WTC11 (cell line): ENCODE data around the gene APCDD1. TPM values are rescaled to one million over a fixed set of nuclear protein-coding genes. Genes with fewer than 3 reads are reported as not detected.

Source experiments
- ATAC-seq: fragments of 200-7000 bp; cut with Tn5 transposase; 2 replicates; pipeline ENCODE4 v1.10.0; 2021; ENCODE audit warnings: mild to moderate bottlenecking, moderate library complexity
- Bru-seq: library from RNA; stranded (reverse); fragments of 400-500 nt; gene quantifications from one replicate; lab custom pipeline; 2021; lab: Mats Ljungman, UMichigan
- CTCF ChIA-PET: fragments of 300-600 bp; sonication (Branson Sonifier 250); formaldehyde crosslinking; loops from one replicate; lab custom pipeline; 2021; ENCODE audit warnings: antibody characterized with exemption; lab: Charles Lee
- POLR2A ChIA-PET: fragments of 350-600 bp; sonication (Branson Sonifier 250); formaldehyde crosslinking; loops from one replicate; lab custom pipeline; 2021; ENCODE audit warnings: antibody characterized with exemption; lab: Charles Lee
- DNase-seq: peaks from one replicate; pipeline ENCODE4 v3.0.0; 2021; ENCODE audit warnings: low spot score
- H3K27ac Mint-ChIP-seq: 2 replicates; pipeline ENCODE4 v1.8.0; 2021; ENCODE audit warnings: mixed read lengths
- H3K27me3 Mint-ChIP-seq: 2 replicates; pipeline ENCODE4 v1.8.0; 2021; ENCODE audit warnings: low read depth, mild to moderate bottlenecking, moderate library complexity, mixed read lengths
- H3K36me3 Mint-ChIP-seq: 2 replicates; pipeline ENCODE4 v1.8.0; 2021; ENCODE audit warnings: mixed read lengths
- H3K4me1 Mint-ChIP-seq: 2 replicates; pipeline ENCODE4 v1.8.0; 2022; ENCODE audit warnings: mixed read lengths
- H3K4me3 Mint-ChIP-seq: 2 replicates; pipeline ENCODE4 v1.8.0; 2021; ENCODE audit warnings: mild to moderate bottlenecking, moderate library complexity, mixed read lengths
- H3K9me3 Mint-ChIP-seq: 2 replicates; pipeline ENCODE4 v1.8.0; 2021; ENCODE audit warnings: mixed read lengths
- ARID4B ChIP-seq: sonication (generic); formaldehyde crosslinking; IDR thresholded peaks from 2 replicates; pipeline ENCODE4 v1.8.0; 2023; ENCODE audit warnings: missing genetic modification reagents, mild to moderate bottlenecking, borderline replicate concordance
- ATF6 ChIP-seq: sonication (generic); formaldehyde crosslinking; IDR thresholded peaks from 2 replicates; pipeline ENCODE4 v1.8.1; 2023; ENCODE audit warnings: mild to moderate bottlenecking, missing genetic modification reagents
- ELF4 ChIP-seq: sonication (generic); formaldehyde crosslinking; IDR thresholded peaks from 2 replicates; pipeline ENCODE4 v1.8.1; 2022; ENCODE audit warnings: low read depth, mild to moderate bottlenecking, moderate library complexity, missing genetic modification reagents
- FOXJ3 ChIP-seq: sonication (generic); formaldehyde crosslinking; IDR thresholded peaks from 2 replicates; pipeline ENCODE4 v1.9.0; 2021; ENCODE audit warnings: missing genetic modification reagents, mild to moderate bottlenecking, borderline replicate concordance
- FOXK1 ChIP-seq: sonication (generic); formaldehyde crosslinking; IDR thresholded peaks from 2 replicates; pipeline ENCODE4 v1.8.0; 2022; ENCODE audit warnings: mild to moderate bottlenecking, moderate library complexity, missing genetic modification reagents
- GRHL2 ChIP-seq: fragments of 250-450 bp; sonication (Bioruptor Pico); IDR thresholded peaks from 2 replicates; pipeline ENCODE4 v1.8.0; 2022; ENCODE audit warnings: mild to moderate bottlenecking, moderate library complexity; ENCODE audit not compliant: insufficient replicate concordance, severe bottlenecking
- JUN ChIP-seq: sonication (generic); formaldehyde crosslinking; IDR thresholded peaks from 2 replicates; pipeline ENCODE4 v1.8.0; 2023; ENCODE audit warnings: mild to moderate bottlenecking, missing genetic modification reagents
- MLX ChIP-seq: sonication (generic); formaldehyde crosslinking; IDR thresholded peaks from 2 replicates; pipeline ENCODE4 v1.8.1; 2023; ENCODE audit warnings: mild to moderate bottlenecking, missing genetic modification reagents, moderate library complexity
- NFATC4 ChIP-seq: fragments of 250-450 bp; sonication (Bioruptor Pico); IDR thresholded peaks from 2 replicates; pipeline ENCODE4 v1.9.0; 2021; ENCODE audit warnings: mild to moderate bottlenecking
- NFE2L1 ChIP-seq: sonication (generic); formaldehyde crosslinking; IDR thresholded peaks from 2 replicates; pipeline ENCODE4 v1.8.1; 2023; ENCODE audit warnings: missing genetic modification reagents
- RELA ChIP-seq: sonication (generic); formaldehyde crosslinking; IDR thresholded peaks from 2 replicates; pipeline ENCODE4 v1.8.1; 2022; ENCODE audit warnings: missing genetic modification reagents, mild to moderate bottlenecking, borderline replicate concordance
- SP1 ChIP-seq: sonication (generic); formaldehyde crosslinking; conservative IDR thresholded peaks from 2 replicates; pipeline ENCODE4 v1.8.1; 2022; ENCODE audit warnings: missing genetic modification reagents
- TP53 ChIP-seq: sonication (generic); formaldehyde crosslinking; IDR thresholded peaks from 2 replicates; pipeline ENCODE4 v1.8.1; 2023; ENCODE audit warnings: mild to moderate bottlenecking, missing genetic modification reagents
- ZNF263 ChIP-seq: sonication (generic); formaldehyde crosslinking; IDR thresholded peaks from 2 replicates; pipeline ENCODE4 v1.8.1; 2022; ENCODE audit warnings: low read depth, mild to moderate bottlenecking, moderate library complexity, missing genetic modification reagents
- ZNF317 ChIP-seq: sonication (generic); formaldehyde crosslinking; IDR thresholded peaks from 2 replicates; pipeline ENCODE4 v1.8.1; 2023; ENCODE audit warnings: low read depth, mild to moderate bottlenecking, moderate library complexity, missing genetic modification reagents, borderline replicate concordance
- ZNF396 ChIP-seq: fragments of 250-450 bp; sonication (Bioruptor Pico); IDR thresholded peaks from 2 replicates; pipeline ENCODE4 v1.8.0; 2021; ENCODE audit warnings: mild to moderate bottlenecking, moderate library complexity, borderline replicate concordance
- ZNF423 ChIP-seq: fragments of 250-450 bp; sonication (Bioruptor Pico); IDR thresholded peaks from 2 replicates; pipeline ENCODE4 v2.1.2; 2022; ENCODE audit warnings: mild to moderate bottlenecking, moderate library complexity
- long read RNA-seq, 3 experiments: library from RNA in 1 of 3; library from capped mRNA in 1 of 3; library from polyadenylated mRNA in 1 of 3; unstranded in 2 of 3; stranded (forward) in 1 of 3; transcript quantifications; one replicate each; pipeline ENCODE4 v2.0.0, GENCODE V29; 2021
- total RNA-seq: library from RNA; stranded (reverse); gene quantifications from 3 replicates; pipeline ENCODE4 v1.2.3, GENCODE V29; 2021
- TF ChIP-seq, protein P1 (sequence below): sonication (generic); formaldehyde crosslinking; IDR thresholded peaks from 2 replicates; pipeline ENCODE4 v1.8.0; 2023; ENCODE audit warnings: mild to moderate bottlenecking, missing genetic modification reagents
- TF ChIP-seq, protein P2 (sequence below): fragments of 250-450 bp; sonication (Bioruptor Pico); IDR thresholded peaks from 2 replicates; pipeline ENCODE4 v1.9.0; 2021; ENCODE audit warnings: moderate library complexity, mild to moderate bottlenecking, inconsistent platforms, borderline replicate concordance
- TF ChIP-seq, protein P3 (sequence below): sonication (generic); formaldehyde crosslinking; IDR thresholded peaks from 2 replicates; pipeline ENCODE4 v1.8.0; 2023; ENCODE audit warnings: missing genetic modification reagents

The APCDD1 gene
- total RNA-seq (5.3 to 7.1 TPM (median 5.5 TPM) in 3 replicates), Bru-seq, nascent RNA (percentile 63 among the genes with signal in this experiment)
- long read RNA-seq, experiment 1, transcript APCDD1-201 (5 exons, 3,809 nt), result major isoform, 19 of 22 reads
- long read RNA-seq, experiment 1, partial matches to known transcripts, result 2 of 22 reads
- long read RNA-seq, experiment 1, other reads (novel, unspliced or antisense), result 1 of 22 reads
- long read RNA-seq, experiment 2, partial matches to known transcripts, result 1 of 3 reads
- long read RNA-seq, experiment 2, other reads (novel, unspliced or antisense), result 0 of 3 reads
- long read RNA-seq, experiment 3, result 0 reads

DNA sequence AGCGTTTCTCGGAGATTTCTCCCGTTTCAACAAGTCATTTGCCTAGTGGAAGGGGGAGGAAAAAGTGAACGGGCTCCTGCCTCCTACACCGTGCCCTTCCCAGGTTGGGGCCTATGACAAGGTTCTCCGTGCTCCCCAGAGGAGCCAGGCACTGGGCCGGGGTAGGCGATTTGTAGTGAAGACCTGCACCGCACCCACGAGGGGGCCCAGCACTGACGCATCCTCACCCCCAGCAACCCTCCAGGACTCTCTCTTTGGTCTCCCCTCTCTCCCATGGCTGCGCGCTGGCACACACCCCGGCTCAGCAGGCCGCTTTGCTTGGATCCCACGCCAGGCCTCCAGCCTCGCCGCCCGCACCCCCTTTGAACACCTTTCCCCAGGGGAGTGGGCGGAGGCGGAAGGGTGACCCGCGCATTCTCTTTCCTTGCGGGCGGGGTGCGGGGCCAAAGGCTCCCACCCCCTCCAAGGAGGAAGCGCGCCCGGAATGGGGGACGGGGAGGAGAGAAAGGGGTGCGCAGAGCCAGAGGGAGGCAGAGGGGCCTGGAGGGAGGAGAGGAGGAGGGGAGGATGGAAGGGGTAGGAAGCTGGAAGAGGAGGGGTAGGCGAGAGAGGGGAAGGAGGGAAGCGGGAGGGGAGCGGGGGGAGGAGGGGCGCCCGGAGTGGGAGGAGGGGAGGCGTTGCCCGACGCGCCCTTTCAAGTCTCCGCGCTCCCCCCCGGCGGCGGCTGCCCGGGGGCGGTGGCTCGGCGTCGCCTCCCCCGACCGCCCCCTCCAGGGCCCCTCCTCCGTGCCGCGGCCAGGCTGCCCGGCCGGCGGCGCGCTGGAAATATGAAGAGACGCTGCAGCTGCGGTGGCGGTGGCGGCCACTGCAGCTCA lies at the start of gene APCDD1:
APCDD1 (plus strand) TSS at position 830 of the 875 bp plus-strand sequence. CDS start 347 bp downstream, outside the sequence.
- Mint-ChIP-seq H3K9me3 (no peaks in the 10 kb centered on the region), H3K36me3 (no peaks in the 10 kb centered on the region), H3K4me1 (peaks cover 19% of the 10 kb centered on the region), H3K27ac (no peak within 1 kb of the TSS), H3K4me3 (peak within 1 kb of the TSS; percentile 74), H3K27me3 (peaks cover 55% of the 10 kb centered on the region)
- DNase-seq (peak; percentile 70), ATAC-seq (peak; percentile 69)
- ChIA-PET CTCF (interaction anchor here (0.6 to 1.5 kb wide), 3 partner anchors 13 to 485 kb away, joined by 3 to 4 read pairs (median 4); no protein-coding TSS in a partner anchor), POLR2A (interaction anchor here (0.8 kb wide), 1 partner anchor 48 kb away, joined by 3 read pairs; no protein-coding TSS in a partner anchor)
- no peak for TF ChIP-seq ATF6 (CRISPR knock-in tag)
- 0 out of 2 replicates have a peak, but pooled peaks have one; percentile 42 for TF ChIP-seq ZNF423
- TF ChIP-seq ZNF263, result peak; percentile 89
- no peak for TF ChIP-seq JUN (CRISPR knock-in tag)
- 0 out of 2 replicates have a peak, but pooled peaks have one; percentile 18 for TF ChIP-seq SP1 (CRISPR knock-in tag)
- TF ChIP-seq, protein P1, sequence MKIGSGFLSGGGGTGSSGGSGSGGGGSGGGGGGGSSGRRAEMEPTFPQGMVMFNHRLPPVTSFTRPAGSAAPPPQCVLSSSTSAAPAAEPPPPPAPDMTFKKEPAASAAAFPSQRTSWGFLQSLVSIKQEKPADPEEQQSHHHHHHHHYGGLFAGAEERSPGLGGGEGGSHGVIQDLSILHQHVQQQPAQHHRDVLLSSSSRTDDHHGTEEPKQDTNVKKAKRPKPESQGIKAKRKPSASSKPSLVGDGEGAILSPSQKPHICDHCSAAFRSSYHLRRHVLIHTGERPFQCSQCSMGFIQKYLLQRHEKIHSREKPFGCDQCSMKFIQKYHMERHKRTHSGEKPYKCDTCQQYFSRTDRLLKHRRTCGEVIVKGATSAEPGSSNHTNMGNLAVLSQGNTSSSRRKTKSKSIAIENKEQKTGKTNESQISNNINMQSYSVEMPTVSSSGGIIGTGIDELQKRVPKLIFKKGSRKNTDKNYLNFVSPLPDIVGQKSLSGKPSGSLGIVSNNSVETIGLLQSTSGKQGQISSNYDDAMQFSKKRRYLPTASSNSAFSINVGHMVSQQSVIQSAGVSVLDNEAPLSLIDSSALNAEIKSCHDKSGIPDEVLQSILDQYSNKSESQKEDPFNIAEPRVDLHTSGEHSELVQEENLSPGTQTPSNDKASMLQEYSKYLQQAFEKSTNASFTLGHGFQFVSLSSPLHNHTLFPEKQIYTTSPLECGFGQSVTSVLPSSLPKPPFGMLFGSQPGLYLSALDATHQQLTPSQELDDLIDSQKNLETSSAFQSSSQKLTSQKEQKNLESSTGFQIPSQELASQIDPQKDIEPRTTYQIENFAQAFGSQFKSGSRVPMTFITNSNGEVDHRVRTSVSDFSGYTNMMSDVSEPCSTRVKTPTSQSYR (CRISPR knock-in tag), result peak; percentile 57; the same call in 1 of the 2 replicates

DNA sequence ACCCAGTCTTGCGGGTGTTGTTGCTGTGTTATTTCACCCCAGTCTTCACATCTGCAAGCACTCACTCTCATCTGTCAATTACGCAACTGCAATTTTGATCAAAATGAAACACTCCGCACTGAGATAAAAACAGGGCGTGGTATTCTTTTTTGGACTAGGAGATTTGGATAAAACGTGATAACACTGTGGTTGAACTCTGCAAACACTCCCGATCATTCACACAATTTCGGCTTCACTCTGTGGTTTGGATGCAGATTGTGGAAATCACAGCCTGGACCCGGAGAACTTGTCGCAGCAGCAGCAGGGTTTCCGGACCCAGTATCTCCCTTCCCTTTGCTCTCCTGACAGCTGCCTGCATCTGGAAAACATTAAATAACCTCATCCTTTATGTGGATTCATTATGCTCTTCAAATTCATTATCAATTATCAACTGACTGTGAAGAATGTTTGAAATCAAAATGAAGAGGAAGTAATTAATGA lies 49.4 kb upstream of the APCDD1 start:
- H3K4me3 Mint-ChIP-seq, result no peak overlapping the region
- no peak for TF ChIP-seq ZNF317
- no peak for TF ChIP-seq FOXJ3
- TF ChIP-seq, protein P2, sequence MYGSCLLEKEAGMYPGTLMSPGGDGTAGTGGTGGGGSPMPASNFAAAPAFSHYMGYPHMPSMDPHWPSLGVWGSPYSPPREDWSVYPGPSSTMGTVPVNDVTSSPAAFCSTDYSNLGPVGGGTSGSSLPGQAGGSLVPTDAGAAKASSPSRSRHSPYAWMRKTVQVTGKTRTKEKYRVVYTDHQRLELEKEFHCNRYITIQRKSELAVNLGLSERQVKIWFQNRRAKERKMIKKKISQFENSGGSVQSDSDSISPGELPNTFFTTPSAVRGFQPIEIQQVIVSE (CRISPR knock-in tag), result no peak
- TF ChIP-seq RELA, result no peak
- TF ChIP-seq ZNF396 (CRISPR knock-in tag), result no peak
- TF ChIP-seq TP53 (CRISPR knock-in tag), result no peak
- TF ChIP-seq NFE2L1 (CRISPR knock-in tag), result no peak
- TF ChIP-seq ARID4B (CRISPR knock-in tag), result no peak
- TF ChIP-seq JUN (CRISPR knock-in tag), result no peak
- TF ChIP-seq GRHL2 (CRISPR knock-in tag), result no peak
- TF ChIP-seq ELF4 (CRISPR knock-in tag), result no peak
- TF ChIP-seq NFATC4 (CRISPR knock-in tag), result no peak
- no peak for TF ChIP-seq FOXK1 (CRISPR knock-in tag)
- no peak for TF ChIP-seq MLX (CRISPR knock-in tag)
- TF ChIP-seq SP1 (CRISPR knock-in tag), result no peak
- TF ChIP-seq, protein P3, sequence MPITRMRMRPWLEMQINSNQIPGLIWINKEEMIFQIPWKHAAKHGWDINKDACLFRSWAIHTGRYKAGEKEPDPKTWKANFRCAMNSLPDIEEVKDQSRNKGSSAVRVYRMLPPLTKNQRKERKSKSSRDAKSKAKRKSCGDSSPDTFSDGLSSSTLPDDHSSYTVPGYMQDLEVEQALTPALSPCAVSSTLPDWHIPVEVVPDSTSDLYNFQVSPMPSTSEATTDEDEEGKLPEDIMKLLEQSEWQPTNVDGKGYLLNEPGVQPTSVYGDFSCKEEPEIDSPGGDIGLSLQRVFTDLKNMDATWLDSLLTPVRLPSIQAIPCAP (CRISPR knock-in tag), result no peak
- TF ChIP-seq, all 79 proteins: peak for 0
- no peaks in the 10 kb centered on the region for H3K27me3 Mint-ChIP-seq
- ATAC-seq (no peak), DNase-seq (no peak)
- ChIA-PET CTCF (no interaction called here), POLR2A (no interaction called here)
- H3K27ac Mint-ChIP-seq, result no peak overlapping the region
- no peaks in the 10 kb centered on the region for H3K36me3 Mint-ChIP-seq
- no peaks in the 10 kb centered on the region for H3K9me3 Mint-ChIP-seq
- H3K4me1 Mint-ChIP-seq, result peaks cover 41% of the 10 kb centered on the region
